Mesenteric fat pad (tissue), 1 donor: Measurements from ENCODE around the gene CSF3. TPM values are rescaled to one million over a fixed set of nuclear protein-coding genes. Genes with fewer than 3 reads are reported as not detected.
"Not testable (repeated sequence)": the region's sequence is repeated elsewhere in the genome, so short reads cannot be mapped to it uniquely, and the experiment has no call there.

Experiments used
- DNase-seq: peaks from one replicate; pipeline ENCODE4 v3.0.0-alpha.2; 2020; ENCODE audit warnings: low spot score
- total RNA-seq: library from RNA; stranded (reverse); fragmentation: NEBNext Ultra II Directional; extraction: Animal tissue kit (Norgen Biotek cat#: 25700); gene quantifications from one replicate; pipeline ENCODE4 v1.2.1, GENCODE V29; 2021
- donor health status: DM: yes; HTN: yes; CAD: no.

The CSF3 gene
- total RNA-seq, 1 donor from 2014 or later: 35.9 TPM

GRCh38 chr17:39996800-39997199 is 18.4 kb upstream of the CSF3 start:
- no peak for DNase-seq

DNA sequence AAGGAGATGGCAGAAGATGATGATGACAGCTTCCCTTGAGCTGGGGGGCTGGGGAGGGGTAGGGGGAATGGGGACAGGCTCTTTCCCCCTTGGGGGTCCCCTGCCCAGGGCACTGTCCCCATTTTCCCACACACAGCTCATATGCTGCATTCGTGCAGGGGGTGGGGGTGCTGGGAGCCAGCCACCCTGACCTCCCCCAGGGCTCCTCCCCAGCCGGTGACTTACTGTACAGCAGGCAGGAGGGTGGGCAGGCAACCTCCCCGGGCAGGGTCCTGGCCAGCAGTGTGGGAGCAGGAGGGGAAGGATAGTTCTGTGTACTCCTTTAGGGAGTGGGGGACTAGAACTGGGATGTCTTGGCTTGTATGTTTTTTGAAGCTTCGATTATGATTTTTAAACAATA is 17.7 kb upstream of the CSF3 start:
- no peak for DNase-seq

- no peak for DNase-seq
Observed at GRCh38 chr17:39999067-39999466, 16.2 kb upstream of the CSF3 start.

DNA sequence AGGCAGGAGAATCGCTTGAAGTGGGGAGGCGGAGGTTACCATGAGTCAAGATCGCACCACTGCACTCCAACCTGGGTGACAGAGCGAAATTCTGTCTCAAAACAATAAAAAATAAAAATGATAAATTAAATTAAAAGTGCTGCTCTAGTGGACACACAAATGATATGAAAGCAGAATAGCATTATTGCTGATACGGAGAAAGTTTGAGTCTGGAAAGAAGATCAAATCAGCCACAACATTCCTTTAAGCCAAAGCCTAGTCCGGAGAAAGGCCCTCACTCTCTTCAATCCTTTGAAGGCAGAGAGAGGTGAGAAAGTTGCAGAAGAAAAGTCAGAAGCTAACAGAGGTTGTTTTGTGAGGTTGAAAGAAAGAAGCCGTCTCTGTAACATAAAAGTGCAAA is 15.1 kb upstream of the CSF3 start:
- no peak for DNase-seq

- not testable (repeated sequence) for DNase-seq
Observed at GRCh38 chr17:40001335-40001734, 13.9 kb upstream of the CSF3 start.

- no peak for DNase-seq
Observed at GRCh38 chr17:40004072-40004471, 11.2 kb upstream of the CSF3 start.

DNA sequence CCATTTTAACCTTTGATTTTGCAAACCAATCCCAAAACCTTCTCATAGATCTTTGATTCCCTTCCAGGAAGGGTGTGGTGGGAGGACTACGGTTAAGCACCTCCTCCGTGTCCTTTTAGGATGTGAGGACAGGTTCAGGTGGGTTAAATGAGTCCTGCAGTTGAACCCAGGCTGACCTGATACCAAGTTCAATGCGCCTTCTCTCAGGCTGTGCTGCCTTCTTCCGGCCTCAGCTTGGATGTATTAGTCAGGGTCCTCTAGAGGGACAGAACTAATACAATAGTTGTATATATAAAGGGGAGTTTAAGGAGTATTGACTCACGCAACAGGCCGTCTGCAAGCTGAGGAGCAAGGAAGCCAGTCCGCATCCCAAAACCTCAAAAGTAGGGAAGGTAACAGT is 10.5 kb upstream of the CSF3 start:
- DNase-seq: no peak

DNA sequence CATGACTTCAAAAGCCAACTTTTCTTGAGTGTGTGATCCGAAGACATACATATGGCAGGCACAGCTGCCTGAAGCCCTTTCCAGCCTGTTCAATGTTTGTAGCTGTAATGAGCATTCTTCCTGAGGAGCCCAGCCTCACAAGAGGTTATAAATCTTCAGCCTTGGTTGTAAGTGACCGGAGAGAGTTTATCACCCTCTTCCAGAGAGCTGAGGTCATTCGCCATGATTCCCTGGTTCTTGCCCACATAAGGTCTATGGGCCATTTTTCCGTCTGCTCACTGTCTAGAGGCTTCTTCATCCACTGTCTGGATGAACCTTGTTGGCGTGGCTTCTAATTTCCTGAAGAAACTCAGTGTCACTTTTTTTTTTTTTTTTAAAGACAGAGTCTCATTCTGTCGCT is 9.7 kb upstream of the CSF3 start:
- DNase-seq: no peak

- DNase-seq: not testable (repeated sequence)
Observed at GRCh38 chr17:40010946-40011500, 4.2 kb upstream of the CSF3 start.

DNA sequence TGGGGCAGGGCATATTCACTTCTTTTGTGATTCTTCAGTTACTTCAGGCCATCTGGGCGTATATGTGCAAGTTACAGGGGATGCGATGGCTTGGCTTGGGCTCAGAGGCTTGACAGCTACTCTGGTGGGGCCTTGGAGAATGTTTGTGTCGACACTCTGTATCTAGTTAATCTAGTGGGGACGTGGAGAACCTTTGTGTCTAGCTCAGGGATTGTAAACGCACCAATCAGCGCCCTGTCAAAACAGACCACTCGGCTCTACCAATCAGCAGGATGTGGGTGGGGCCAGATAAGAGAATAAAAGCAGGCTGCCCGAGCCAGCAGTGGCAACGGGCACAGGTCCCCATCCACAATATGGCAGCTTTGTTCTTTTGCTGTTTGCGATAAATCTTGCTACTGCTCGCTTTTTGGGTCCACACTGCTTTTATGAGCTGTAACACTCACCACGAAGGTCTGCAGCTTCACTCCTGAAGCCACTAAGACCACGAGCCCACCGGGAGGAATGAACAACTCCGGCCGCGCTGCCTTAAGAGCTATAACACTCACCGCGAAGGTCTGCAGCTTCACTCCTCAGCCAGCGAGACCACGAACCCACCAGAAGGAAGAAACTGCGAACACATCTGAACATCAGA is 3.1 kb upstream of the CSF3 start:
- not testable (repeated sequence) for DNase-seq

GRCh38 chr17:40014375-40014980 is 762 bp upstream of the CSF3 start:
- DNase-seq: no peak

DNA sequence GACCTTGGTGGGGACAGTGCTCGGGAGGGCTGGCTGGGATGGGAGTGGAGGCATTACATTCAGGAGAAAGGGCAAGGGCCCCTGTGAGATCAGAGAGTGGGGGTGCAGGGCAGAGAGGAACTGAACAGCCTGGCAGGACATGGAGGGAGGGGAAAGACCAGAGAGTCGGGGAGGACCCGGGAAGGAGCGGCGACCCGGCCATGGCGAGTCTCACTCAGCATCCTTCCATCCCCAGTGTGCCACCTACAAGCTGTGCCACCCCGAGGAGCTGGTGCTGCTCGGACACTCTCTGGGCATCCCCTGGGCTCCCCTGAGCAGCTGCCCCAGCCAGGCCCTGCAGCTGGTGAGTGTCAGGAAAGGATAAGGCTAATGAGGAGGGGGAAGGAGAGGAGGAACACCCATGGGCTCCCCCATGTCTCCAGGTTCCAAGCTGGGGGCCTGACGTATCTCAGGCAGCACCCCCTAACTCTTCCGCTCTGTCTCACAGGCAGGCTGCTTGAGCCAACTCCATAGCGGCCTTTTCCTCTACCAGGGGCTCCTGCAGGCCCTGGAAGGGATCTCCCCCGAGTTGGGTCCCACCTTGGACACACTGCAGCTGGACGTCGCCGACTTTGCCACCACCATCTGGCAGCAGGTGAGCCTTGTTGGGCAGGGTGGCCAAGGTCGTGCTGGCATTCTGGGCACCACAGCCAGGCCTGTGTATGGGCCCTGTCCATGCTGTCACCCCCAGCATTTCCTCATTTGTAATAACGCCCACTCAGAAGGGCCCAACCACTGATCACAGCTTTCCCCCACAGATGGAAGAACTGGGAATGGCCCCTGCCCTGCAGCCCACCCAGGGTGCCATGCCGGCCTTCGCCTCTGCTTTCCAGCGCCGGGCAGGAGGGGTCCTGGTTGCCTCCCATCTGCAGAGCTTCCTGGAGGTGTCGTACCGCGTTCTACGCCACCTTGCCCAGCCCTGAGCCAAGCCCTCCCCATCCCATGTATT is 1.1 kb downstream of the CSF3 start:
- no peak for DNase-seq

GRCh38 chr17:40017422-40018080 is 2.3 kb downstream of the CSF3 start:
- no peak for DNase-seq

DNA sequence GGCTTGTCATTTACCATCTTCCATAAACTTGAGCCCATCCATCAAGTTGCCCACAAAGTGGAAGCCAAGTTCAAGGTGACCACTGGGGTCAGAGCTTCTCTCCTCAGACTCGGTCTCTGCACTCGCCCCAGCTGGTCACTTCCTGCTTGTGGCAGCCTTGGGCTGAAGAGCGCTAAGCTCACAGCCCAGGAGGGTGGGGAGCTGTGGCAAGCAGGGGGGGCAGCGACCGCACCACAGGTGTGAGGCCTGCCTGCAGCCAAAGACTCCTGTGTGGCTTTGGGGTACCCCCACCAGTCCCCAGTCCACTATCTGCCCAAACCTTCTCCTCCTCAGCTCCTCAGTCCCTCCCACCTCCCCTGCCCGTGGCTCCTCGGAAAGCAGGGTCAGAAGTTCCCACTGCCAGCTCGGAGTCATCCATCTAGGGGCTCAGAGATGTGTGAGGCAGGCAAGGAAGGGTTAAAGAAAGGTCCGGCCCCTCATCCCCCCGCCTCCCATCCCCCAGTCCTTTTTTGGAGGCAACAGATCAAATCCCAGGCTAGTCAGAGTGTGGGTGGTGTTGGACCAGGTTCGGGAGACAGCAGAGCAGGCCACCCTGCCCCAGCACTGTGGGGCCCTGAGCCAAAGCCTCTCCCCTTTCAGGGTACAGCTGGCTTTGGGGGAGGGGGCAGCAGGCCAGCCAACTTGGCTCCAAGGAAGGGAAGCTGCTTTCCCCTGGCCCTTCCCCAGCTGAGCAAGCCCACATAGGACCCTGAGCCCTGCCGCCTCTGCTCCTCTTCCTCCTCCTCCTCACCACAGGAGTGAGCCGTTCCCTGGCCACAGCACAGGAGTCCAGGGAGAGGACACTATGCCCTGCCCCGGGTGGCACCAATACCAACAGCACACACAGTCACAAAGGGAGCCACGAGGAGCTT is 3.2 kb downstream of the CSF3 start:
- DNase-seq: no peak

DNA sequence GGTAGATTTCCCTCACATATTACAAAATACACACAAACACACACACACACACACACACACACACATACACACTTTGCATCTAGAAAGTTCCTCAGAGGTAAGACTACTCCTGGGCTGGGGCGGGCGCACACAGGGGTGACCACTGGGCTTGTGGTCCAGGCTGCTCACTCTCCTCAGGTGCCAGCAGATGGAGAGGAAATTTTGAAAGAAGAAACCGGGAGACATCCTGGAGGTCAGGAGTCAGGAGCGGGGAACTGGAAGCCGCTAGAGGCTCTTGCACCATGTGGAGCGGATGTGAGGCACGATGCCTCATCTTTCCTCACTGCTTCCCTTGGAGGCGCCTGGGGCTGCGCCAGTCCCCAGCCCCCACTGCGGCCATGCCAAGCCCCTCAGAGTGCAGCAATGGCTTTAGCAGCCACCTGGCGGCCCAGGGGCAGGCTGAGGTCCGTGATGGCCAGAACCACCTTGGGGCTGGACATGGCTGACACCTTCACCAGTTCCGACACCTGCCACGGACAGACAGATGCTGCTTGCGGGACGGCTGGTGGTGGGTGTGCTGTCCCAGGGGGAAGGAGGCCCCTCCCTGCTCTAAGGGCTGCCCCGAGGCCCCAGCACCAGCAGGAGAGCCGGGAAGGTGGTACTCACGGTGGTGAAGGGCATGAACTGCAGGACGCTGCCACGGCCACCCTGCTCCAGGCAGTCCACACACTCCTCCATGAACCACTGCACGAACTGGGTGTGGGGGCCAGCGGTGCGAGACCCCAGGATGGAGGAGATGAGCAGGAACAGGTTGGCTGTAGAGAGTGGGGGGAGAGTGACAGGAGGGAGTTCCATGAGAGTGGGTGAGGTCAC is 4.1 kb downstream of the CSF3 start:
- no peak for DNase-seq

DNA sequence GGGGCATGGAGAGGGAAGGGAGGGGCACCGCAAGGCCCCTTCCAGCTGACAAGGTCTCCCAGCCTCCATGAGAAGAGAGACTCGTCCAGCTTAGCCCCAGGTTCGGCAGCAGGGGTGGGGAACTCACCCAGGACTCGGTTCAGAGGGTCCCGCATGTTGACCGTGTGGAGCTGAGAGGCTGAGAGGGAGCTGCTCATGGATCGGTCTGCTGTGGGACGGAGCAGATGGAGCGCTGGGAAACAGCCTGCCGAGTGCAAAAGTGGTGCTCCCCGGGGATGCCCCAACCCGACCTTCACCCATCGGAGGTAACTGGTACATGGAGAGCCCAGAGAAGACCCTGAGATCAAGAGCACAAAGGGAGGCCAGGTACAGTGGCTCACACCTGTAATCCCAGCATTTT is 4.9 kb downstream of the CSF3 start:
- DNase-seq: no peak

DNA sequence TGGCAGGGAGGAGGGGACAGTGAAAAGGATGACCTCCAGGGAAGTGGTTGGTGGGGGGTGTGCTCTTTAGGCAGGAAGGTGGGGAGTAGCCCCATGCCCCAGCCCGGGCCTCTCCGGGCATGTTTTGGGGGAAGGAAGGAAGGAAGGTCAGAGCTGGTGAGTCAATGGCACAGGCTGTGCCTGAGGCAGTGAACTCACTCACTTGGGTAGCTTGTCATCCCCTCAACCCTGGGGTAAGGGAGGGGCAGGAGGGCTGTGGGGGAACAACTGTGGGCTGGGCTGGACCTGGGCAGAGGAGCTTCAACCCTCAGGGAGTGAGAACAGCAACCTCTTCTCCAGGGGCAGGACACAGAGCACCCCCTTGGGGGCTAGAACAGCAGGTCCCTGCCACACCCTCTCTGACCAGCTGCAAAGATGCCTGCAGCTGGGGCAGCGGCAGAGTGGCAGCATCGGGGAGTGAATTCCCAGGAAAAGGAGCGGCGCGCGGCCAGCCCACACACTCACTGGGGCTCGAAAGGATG is 6.3 kb downstream of the CSF3 start:
- no peak for DNase-seq

- DNase-seq: no peak
Observed at GRCh38 chr17:40022497-40022896, 7.3 kb downstream of the CSF3 start.

DNA sequence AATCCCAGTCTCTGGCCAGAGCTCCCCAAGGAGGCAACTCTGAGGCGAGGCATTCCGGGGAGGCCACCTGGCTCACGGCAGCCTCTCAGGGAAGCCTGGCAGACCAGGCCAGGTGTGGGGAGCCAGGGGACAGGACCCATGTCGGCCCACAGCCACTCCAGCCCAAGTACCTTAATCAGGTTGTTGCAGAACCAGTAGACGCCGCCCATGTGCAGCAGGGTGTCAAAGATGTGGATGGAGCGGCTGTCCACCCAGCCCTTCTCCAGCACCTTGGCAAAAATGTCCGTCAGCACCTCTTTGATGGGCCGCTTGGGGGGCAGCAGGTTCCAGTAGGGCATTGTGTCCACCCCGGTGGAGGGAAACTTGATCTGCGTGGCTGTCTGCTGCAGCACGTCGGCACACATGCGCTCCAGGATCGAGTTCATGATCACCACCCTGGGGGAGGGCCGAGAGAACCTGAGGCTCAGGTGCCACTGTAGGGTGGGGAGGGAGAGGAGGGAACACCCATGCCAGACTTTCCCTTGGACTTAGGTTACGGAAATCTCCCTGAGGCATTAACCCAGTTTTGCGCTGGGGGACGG is 7.8 kb downstream of the CSF3 start:
- no peak for DNase-seq
